ENCODE measurements around the gene SMG6.
"Not testable (repeated sequence)": the region's sequence is repeated elsewhere in the genome, so short reads cannot be mapped to it uniquely, and the experiment has no call there.

The SMG6 gene

DNA sequence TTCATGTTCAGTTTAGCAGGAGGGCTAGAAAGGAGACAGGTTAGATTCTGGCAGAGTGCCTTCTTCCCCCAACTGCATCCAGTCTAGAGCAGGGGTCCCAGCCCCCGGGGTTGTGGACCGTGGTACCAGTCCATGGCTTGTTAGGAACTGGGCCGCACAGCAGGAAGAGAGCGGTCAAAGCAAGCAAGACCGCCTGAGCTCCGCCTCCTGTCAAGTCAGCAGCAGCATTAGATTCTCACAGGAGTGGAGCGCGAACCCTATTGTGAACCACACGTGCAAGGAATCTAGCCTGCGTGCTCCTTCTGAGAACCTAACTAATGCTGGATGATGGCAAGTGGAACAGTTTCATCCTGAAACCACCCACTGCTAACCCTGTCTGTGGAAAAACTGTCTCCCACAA, 153.7 kb downstream of the SMG6 start:
- DNase-seq (ENCODE audit: low spot score), result no peak
- TF ChIP-seq, protein P1, sequence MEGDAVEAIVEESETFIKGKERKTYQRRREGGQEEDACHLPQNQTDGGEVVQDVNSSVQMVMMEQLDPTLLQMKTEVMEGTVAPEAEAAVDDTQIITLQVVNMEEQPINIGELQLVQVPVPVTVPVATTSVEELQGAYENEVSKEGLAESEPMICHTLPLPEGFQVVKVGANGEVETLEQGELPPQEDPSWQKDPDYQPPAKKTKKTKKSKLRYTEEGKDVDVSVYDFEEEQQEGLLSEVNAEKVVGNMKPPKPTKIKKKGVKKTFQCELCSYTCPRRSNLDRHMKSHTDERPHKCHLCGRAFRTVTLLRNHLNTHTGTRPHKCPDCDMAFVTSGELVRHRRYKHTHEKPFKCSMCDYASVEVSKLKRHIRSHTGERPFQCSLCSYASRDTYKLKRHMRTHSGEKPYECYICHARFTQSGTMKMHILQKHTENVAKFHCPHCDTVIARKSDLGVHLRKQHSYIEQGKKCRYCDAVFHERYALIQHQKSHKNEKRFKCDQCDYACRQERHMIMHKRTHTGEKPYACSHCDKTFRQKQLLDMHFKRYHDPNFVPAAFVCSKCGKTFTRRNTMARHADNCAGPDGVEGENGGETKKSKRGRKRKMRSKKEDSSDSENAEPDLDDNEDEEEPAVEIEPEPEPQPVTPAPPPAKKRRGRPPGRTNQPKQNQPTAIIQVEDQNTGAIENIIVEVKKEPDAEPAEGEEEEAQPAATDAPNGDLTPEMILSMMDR (IDR thresholded peaks at IDR 0.05; ENCODE audit: borderline replicate concordance, control extremely low read depth, extremely low read depth, insufficient read depth, missing control alignments), result no peak
- in situ Hi-C loops (cut with MboI; ENCODE audit: low sequenced_read_pairs, unreplicated experiment), result no loop called here

DNA sequence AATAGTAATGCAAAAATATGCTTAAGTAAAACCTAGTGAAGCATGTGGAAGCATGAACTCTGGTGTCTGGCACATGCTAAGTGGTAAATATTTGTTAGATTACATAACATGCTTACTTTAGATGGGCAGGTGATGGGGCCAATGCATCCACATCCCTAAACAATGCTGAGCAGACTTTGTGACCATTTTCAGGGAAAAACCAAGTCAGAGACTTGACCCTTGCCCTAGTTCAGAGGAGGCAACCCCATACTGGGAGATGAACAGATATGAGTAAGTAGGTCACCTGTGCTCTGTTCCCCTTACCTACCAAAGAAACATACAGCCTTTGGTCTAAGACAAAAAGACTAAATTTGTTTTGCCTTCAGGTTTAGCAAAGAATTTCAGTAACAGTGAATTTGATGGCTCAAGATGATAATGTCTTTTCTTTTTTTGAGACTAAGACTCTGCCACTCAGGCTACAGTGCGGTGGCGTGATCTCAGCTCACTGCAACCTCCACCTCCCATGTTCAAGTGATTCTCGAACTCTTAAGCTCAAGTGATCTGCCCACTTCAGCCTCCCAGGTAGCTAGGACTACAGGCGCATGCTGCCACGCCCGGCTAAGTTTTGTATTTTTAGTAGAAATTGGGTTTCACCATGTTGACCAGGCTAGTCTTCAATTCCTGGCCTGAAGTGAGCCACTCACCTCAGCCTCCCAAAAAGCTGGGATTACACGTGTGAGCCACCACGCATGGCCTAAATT, 157.3 kb downstream of the SMG6 start:
- in situ Hi-C loops (cut with MboI; ENCODE audit: low sequenced_read_pairs, unreplicated experiment), result no loop called here
- TF ChIP-seq, protein P1 (IDR thresholded peaks at IDR 0.05; ENCODE audit: borderline replicate concordance, control extremely low read depth, extremely low read depth, insufficient read depth, missing control alignments), result no peak
- no peak for DNase-seq (ENCODE audit: low spot score)

DNA sequence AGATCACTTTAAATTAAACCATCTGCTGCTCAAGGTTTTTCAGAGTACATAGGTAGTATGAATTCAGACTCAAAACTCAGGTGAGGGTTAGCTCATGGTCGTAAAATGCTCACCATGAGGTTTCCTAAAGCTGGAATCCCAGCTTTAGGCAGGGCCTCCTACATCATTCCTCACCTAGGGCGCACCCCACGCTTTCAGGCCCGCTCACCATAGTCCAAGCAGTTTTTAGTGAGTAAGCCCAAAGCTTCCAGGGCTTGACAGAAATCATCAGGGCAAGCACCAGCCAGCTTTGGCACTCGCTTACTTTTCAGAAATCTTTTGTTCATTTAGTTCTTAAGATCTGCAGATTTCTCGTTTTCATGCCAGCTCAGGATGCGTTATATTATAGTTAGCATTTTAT, 158.9 kb downstream of the SMG6 start:
- in situ Hi-C loops (cut with MboI; ENCODE audit: low sequenced_read_pairs, unreplicated experiment), result no loop called here
- TF ChIP-seq, protein P1 (IDR thresholded peaks at IDR 0.05; ENCODE audit: borderline replicate concordance, control extremely low read depth, extremely low read depth, insufficient read depth, missing control alignments), result no peak
- no peak for DNase-seq (ENCODE audit: low spot score)

DNA sequence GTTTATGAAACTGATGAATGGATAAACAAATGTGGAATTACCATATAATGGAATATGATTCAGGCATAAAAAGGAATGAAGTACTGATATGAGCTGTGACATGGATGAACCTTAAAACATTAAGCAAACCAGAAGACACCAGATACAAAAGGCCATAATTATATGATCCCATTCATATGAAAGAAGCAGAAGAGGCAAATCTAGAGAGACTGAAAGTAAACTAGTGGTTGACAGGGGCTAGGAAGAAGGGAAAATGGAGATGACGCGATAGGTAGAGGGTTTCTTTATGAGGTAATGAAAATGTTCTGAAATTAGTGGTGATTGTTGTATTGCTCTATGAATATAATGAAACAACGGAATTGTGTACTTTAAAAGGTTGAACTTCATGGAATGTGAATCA, 160.3 kb downstream of the SMG6 start:
- in situ Hi-C loops (cut with MboI; ENCODE audit: low sequenced_read_pairs, unreplicated experiment), result no loop called here
- DNase-seq (ENCODE audit: low spot score), result no peak
- TF ChIP-seq, protein P1 (IDR thresholded peaks at IDR 0.05; ENCODE audit: borderline replicate concordance, control extremely low read depth, extremely low read depth, insufficient read depth, missing control alignments), result no peak

DNA sequence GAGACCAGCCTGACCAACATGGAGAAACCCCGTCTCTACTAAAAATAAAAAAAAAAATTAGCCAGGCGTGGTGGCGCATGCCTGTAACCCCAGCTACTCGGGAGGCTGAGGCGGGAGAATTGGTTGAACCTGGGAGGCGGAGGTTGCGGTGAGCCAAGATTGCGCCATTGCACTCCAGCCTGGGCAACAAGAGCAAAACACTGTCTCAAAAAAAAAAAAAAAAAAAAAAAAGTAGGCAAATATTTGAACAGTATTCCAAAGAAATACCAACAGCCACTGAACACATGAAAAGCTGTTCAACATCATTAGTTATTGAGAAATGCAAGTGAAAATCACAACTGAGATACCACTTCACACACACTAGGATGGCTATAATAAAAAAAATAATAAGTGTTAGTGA, 160.9 kb downstream of the SMG6 start:
- DNase-seq (ENCODE audit: low spot score); in situ Hi-C loops (cut with MboI; ENCODE audit: low sequenced_read_pairs, unreplicated experiment): not testable (repeated sequence)

DNA sequence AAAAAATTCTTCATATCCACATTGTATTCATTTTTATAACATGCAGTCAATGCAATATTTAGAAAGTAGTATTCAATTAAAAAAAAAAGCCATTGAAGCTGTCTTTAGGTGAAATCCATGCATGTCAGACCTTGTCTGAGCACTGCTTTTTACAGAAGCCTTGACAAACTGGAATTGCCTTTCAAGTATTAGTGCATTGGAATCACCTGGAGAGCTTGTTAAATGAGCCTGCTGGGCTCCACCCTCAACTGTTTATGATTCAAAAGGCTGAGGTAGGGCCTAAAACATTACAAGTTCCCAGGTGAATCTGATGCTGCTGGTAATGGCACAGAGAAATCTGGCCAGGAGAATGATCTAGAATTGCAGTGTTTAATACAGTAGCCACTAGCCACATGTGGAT, 162.9 kb downstream of the SMG6 start:
- DNase-seq (ENCODE audit: low spot score), result no peak

DNA sequence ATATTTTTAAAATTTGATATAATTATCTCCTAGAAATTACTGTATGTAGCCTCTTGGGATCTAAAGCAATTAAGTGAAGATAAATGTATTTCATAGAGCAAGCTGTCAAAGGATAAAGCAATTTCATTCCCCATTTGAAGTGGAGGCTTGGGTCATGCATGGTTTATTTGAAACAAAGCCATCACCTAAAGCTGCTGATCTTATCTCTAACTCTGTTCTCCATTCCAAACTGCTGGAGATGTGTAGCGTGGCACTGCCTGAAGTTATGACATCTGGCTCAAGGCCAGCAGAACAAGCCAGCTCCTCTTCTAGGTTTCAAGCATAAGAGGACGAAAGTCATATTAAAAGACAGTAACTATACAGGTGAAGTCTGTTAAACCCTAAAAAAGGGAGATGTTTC, 164.8 kb downstream of the SMG6 start:
- DNase-seq (ENCODE audit: low spot score), result no peak
- in situ Hi-C loops (cut with MboI; ENCODE audit: low sequenced_read_pairs, unreplicated experiment), result no loop called here
- TF ChIP-seq, protein P1 (IDR thresholded peaks at IDR 0.05; ENCODE audit: borderline replicate concordance, control extremely low read depth, extremely low read depth, insufficient read depth, missing control alignments), result no peak

More for the DNA sequence above, 162.9 kb downstream of the SMG6 start:
- in situ Hi-C loops (cut with MboI; ENCODE audit: low sequenced_read_pairs, unreplicated experiment), result no loop called here
- TF ChIP-seq, protein P1 (IDR thresholded peaks at IDR 0.05; ENCODE audit: borderline replicate concordance, control extremely low read depth, extremely low read depth, insufficient read depth, missing control alignments), result no peak

All from GM13976 (cell line).